Measurements from ENCODE around the gene CDH18.

CDH18 gene

GRCh38 chr5:19927919-19928318, 60.1 kb downstream of the CDH18 start:
- no peak for DNase-seq

- DNase-seq, result no peak
These were observed 60.8 kb downstream of the CDH18 start for GRCh38 chr5:19927170-19927569.

GRCh38 chr5:19923742-19924141, 64.3 kb downstream of the CDH18 start:
- DNase-seq, result no peak

- no peak for DNase-seq
These were observed 67.2 kb downstream of the CDH18 start for GRCh38 chr5:19920761-19921160.

GRCh38 chr5:19918780-19919179, 69.2 kb downstream of the CDH18 start:
- no peak for DNase-seq

- DNase-seq, result no peak
These were observed 70.3 kb downstream of the CDH18 start for GRCh38 chr5:19917588-19918122.

- DNase-seq, result no peak
These were observed 77.9 kb downstream of the CDH18 start for GRCh38 chr5:19910136-19910535.

GRCh38 chr5:19904766-19905165, 83.2 kb downstream of the CDH18 start:
- no peak for DNase-seq

- DNase-seq, result no peak
These were observed 84.4 kb downstream of the CDH18 start for GRCh38 chr5:19903611-19904010.

- no peak for DNase-seq
These were observed 85.6 kb downstream of the CDH18 start for GRCh38 chr5:19902316-19902934.

- no peak for DNase-seq
These were observed 87.7 kb downstream of the CDH18 start for GRCh38 chr5:19900269-19900668.

GRCh38 chr5:19891658-19892057, 96.3 kb downstream of the CDH18 start:
- DNase-seq, result no peak

- DNase-seq, result no peak
These were observed 101.7 kb downstream of the CDH18 start for GRCh38 chr5:19886123-19886917.

GRCh38 chr5:19885040-19885824, 102.8 kb downstream of the CDH18 start:
- DNase-seq, result no peak

GRCh38 chr5:19880859-19881436, 107.1 kb downstream of the CDH18 start:
- DNase-seq, result no peak

GRCh38 chr5:19880458-19880857, 107.5 kb downstream of the CDH18 start:
- no peak for DNase-seq

GRCh38 chr5:19874811-19875210, 113.2 kb downstream of the CDH18 start:
- DNase-seq, result no peak

GRCh38 chr5:19866090-19866450, 121.9 kb downstream of the CDH18 start:
- no peak for DNase-seq

- no peak for DNase-seq
These were observed 122.5 kb downstream of the CDH18 start for GRCh38 chr5:19865336-19866089.

GRCh38 chr5:19862711-19863110, 125.3 kb downstream of the CDH18 start:
- no peak for DNase-seq

- DNase-seq, result no peak
These were observed 129.0 kb downstream of the CDH18 start for GRCh38 chr5:19859020-19859419.

GRCh38 chr5:19855931-19856330, 132.1 kb downstream of the CDH18 start:
- no peak for DNase-seq

All from left hindlimb (tissue), 1 donor.